Measurements from ENCODE around the gene RIMS4. TPM values are rescaled to one million over a fixed set of nuclear protein-coding genes. Genes with fewer than 3 reads are reported as not detected.

The RIMS4 gene
- total and polyA plus RNA-seq, 5 donors from 2014 or later = not detected

GRCh38 chr20:44780226-44780625, 30.1 kb downstream of the RIMS4 start:
- Mint-ChIP-seq H3K4me1 (no peaks in the 10 kb centered on the region), H3K4me3 (no peak overlapping the region), H3K27ac (no peak overlapping the region), H3K36me3 (no peaks in the 10 kb centered on the region), H3K9me3 (peaks cover 0 to 4% (median 3%) of the 10 kb centered on the region in 7 donors), H3K27me3 (peaks cover 5% of the 10 kb centered on the region)
- H3K36me3 ChIP-seq (ENCODE audit: control insufficient read depth, insufficient read depth, low read length) = no peaks in the 10 kb centered on the region
- H3K27me3 ChIP-seq (ENCODE audit: control insufficient read depth, insufficient read depth, low read length) = peaks cover 4% of the 10 kb centered on the region
- ATAC-seq (ENCODE audit: low read depth in 2 of 2) (no peak), DNase-seq (peak in 1 of 3 donors; percentile 36)
- no peak overlapping the region for H3K27ac ChIP-seq (ENCODE audit: insufficient read depth, low read length, poor library complexity, severe bottlenecking)
- H3K4me1 ChIP-seq (ENCODE audit: control insufficient read depth, insufficient read depth, low read length, poor library complexity, severe bottlenecking) = no peaks in the 10 kb centered on the region
- no peaks in the 10 kb centered on the region for H3K9me3 ChIP-seq (ENCODE audit: control insufficient read depth in 2 of 2, low read length in 2 of 2)
- no peak overlapping the region for H3K4me3 ChIP-seq (ENCODE audit: low read depth, low read length)

- ATAC-seq (ENCODE audit: low read depth in 2 of 2) = no peak
- no peak overlapping the region for H3K27ac ChIP-seq (ENCODE audit: insufficient read depth, low read length, poor library complexity, severe bottlenecking)
- no peaks in the 10 kb centered on the region for H3K9me3 ChIP-seq (ENCODE audit: control insufficient read depth in 2 of 2, low read length in 2 of 2)
- no peak overlapping the region for H3K4me3 ChIP-seq (ENCODE audit: low read depth, low read length)
- H3K4me1 Mint-ChIP-seq = no peaks in the 10 kb centered on the region
- H3K36me3 Mint-ChIP-seq = no peaks in the 10 kb centered on the region
- peaks cover 9% of the 10 kb centered on the region for H3K27me3 Mint-ChIP-seq
- H3K4me1 ChIP-seq (ENCODE audit: control insufficient read depth, insufficient read depth, low read length, poor library complexity, severe bottlenecking) = no peaks in the 10 kb centered on the region
- no peak overlapping the region for H3K27ac Mint-ChIP-seq
- DNase-seq = no peak
- H3K9me3 Mint-ChIP-seq = peaks cover 0 to 4% (median 2%) of the 10 kb centered on the region in 7 donors
- H3K27me3 ChIP-seq (ENCODE audit: control insufficient read depth, insufficient read depth, low read length) = peaks cover 2% of the 10 kb centered on the region
- H3K4me3 Mint-ChIP-seq = no peak overlapping the region
- no peaks in the 10 kb centered on the region for H3K36me3 ChIP-seq (ENCODE audit: control insufficient read depth, insufficient read depth, low read length)
These were observed 33.4 kb downstream of the RIMS4 start for GRCh38 chr20:44776980-44777379.

- Histone ChIP-seq H3K9me3 (ENCODE audit: control insufficient read depth in 2 of 2, low read length in 2 of 2) (no peaks in the 10 kb centered on the region), H3K4me3 (ENCODE audit: low read depth, low read length) (no peak overlapping the region), H3K27me3 (ENCODE audit: control insufficient read depth, insufficient read depth, low read length) (peaks cover 2% of the 10 kb centered on the region), H3K27ac (ENCODE audit: insufficient read depth, low read length, poor library complexity, severe bottlenecking) (no peak overlapping the region), H3K4me1 (ENCODE audit: control insufficient read depth, insufficient read depth, low read length, poor library complexity, severe bottlenecking) (no peaks in the 10 kb centered on the region), H3K36me3 (ENCODE audit: control insufficient read depth, insufficient read depth, low read length) (no peaks in the 10 kb centered on the region)
- Mint-ChIP-seq H3K36me3 (no peaks in the 10 kb centered on the region), H3K9me3 (peaks cover 0 to 2% (median 0%) of the 10 kb centered on the region in 7 donors), H3K4me1 (no peaks in the 10 kb centered on the region), H3K4me3 (no peak overlapping the region), H3K27ac (no peak overlapping the region), H3K27me3 (peaks cover 16% of the 10 kb centered on the region)
- ATAC-seq (ENCODE audit: low read depth in 2 of 2) (no peak), DNase-seq (no peak)
These were observed 37.1 kb downstream of the RIMS4 start for GRCh38 chr20:44773070-44773829.

- peaks cover 20% of the 10 kb centered on the region for H3K27me3 Mint-ChIP-seq
- H3K4me1 Mint-ChIP-seq = no peaks in the 10 kb centered on the region
- Histone ChIP-seq H3K27me3 (ENCODE audit: control insufficient read depth, insufficient read depth, low read length) (peaks cover 2% of the 10 kb centered on the region), H3K27ac (ENCODE audit: insufficient read depth, low read length, poor library complexity, severe bottlenecking) (no peak overlapping the region), H3K4me3 (ENCODE audit: low read depth, low read length) (no peak overlapping the region), H3K9me3 (ENCODE audit: control insufficient read depth in 2 of 2, low read length in 2 of 2) (no peaks in the 10 kb centered on the region), H3K36me3 (ENCODE audit: control insufficient read depth, insufficient read depth, low read length) (no peaks in the 10 kb centered on the region), H3K4me1 (ENCODE audit: control insufficient read depth, insufficient read depth, low read length, poor library complexity, severe bottlenecking) (no peaks in the 10 kb centered on the region)
- ATAC-seq (ENCODE audit: low read depth in 2 of 2) = no peak
- no peak overlapping the region for H3K4me3 Mint-ChIP-seq
- peaks cover 0 to 2% (median 0%) of the 10 kb centered on the region in 7 donors for H3K9me3 Mint-ChIP-seq
- H3K36me3 Mint-ChIP-seq = no peaks in the 10 kb centered on the region
- DNase-seq = no peak
- H3K27ac Mint-ChIP-seq = no peak overlapping the region
These were observed 37.7 kb downstream of the RIMS4 start for GRCh38 chr20:44772636-44773035.

- Mint-ChIP-seq H3K9me3 (no peaks in the 10 kb centered on the region), H3K36me3 (no peaks in the 10 kb centered on the region), H3K27me3 (peaks cover 16% of the 10 kb centered on the region), H3K4me3 (no peak overlapping the region), H3K27ac (no peak overlapping the region), H3K4me1 (no peaks in the 10 kb centered on the region)
- Histone ChIP-seq H3K27ac (ENCODE audit: insufficient read depth, low read length, poor library complexity, severe bottlenecking) (no peak overlapping the region), H3K27me3 (ENCODE audit: control insufficient read depth, insufficient read depth, low read length) (no peaks in the 10 kb centered on the region), H3K9me3 (ENCODE audit: control insufficient read depth in 2 of 2, low read length in 2 of 2) (no peaks in the 10 kb centered on the region), H3K4me3 (ENCODE audit: low read depth, low read length) (no peak overlapping the region), H3K36me3 (ENCODE audit: control insufficient read depth, insufficient read depth, low read length) (no peaks in the 10 kb centered on the region), H3K4me1 (ENCODE audit: control insufficient read depth, insufficient read depth, low read length, poor library complexity, severe bottlenecking) (no peaks in the 10 kb centered on the region)
- ATAC-seq (ENCODE audit: low read depth in 2 of 2) = no peak
- no peak for DNase-seq
These were observed 39.2 kb downstream of the RIMS4 start for GRCh38 chr20:44771172-44771535.

- Mint-ChIP-seq H3K4me1 (no peaks in the 10 kb centered on the region), H3K27me3 (peaks cover 15% of the 10 kb centered on the region), H3K36me3 (no peaks in the 10 kb centered on the region), H3K27ac (no peak overlapping the region), H3K9me3 (no peaks in the 10 kb centered on the region), H3K4me3 (no peak overlapping the region)
- Histone ChIP-seq H3K36me3 (ENCODE audit: control insufficient read depth, insufficient read depth, low read length) (no peaks in the 10 kb centered on the region), H3K27ac (ENCODE audit: insufficient read depth, low read length, poor library complexity, severe bottlenecking) (no peak overlapping the region), H3K4me3 (ENCODE audit: low read depth, low read length) (no peak overlapping the region), H3K9me3 (ENCODE audit: control insufficient read depth in 2 of 2, low read length in 2 of 2) (no peaks in the 10 kb centered on the region), H3K4me1 (ENCODE audit: control insufficient read depth, insufficient read depth, low read length, poor library complexity, severe bottlenecking) (no peaks in the 10 kb centered on the region), H3K27me3 (ENCODE audit: control insufficient read depth, insufficient read depth, low read length) (peaks cover 2% of the 10 kb centered on the region)
- no peak for ATAC-seq (ENCODE audit: low read depth in 2 of 2)
- DNase-seq = no peak
These were observed 39.7 kb downstream of the RIMS4 start for GRCh38 chr20:44770484-44771171.

GRCh38 chr20:44769481-44769863, 40.9 kb downstream of the RIMS4 start:
- DNase-seq (no peak), ATAC-seq (ENCODE audit: low read depth in 2 of 2) (no peak)
- no peaks in the 10 kb centered on the region for H3K9me3 Mint-ChIP-seq
- Histone ChIP-seq H3K4me1 (ENCODE audit: control insufficient read depth, insufficient read depth, low read length, poor library complexity, severe bottlenecking) (no peaks in the 10 kb centered on the region), H3K27ac (ENCODE audit: insufficient read depth, low read length, poor library complexity, severe bottlenecking) (no peak overlapping the region), H3K36me3 (ENCODE audit: control insufficient read depth, insufficient read depth, low read length) (no peaks in the 10 kb centered on the region), H3K4me3 (ENCODE audit: low read depth, low read length) (no peak overlapping the region), H3K27me3 (ENCODE audit: control insufficient read depth, insufficient read depth, low read length) (peaks cover 2% of the 10 kb centered on the region), H3K9me3 (ENCODE audit: control insufficient read depth in 2 of 2, low read length in 2 of 2) (no peaks in the 10 kb centered on the region)
- H3K27ac Mint-ChIP-seq = no peak overlapping the region
- H3K4me3 Mint-ChIP-seq = no peak overlapping the region
- peaks cover 15% of the 10 kb centered on the region for H3K27me3 Mint-ChIP-seq
- no peaks in the 10 kb centered on the region for H3K4me1 Mint-ChIP-seq
- H3K36me3 Mint-ChIP-seq = no peaks in the 10 kb centered on the region
